Right forelimb (tissue), 1 donor: ENCODE data around the gene GRIK2.

Experiments used
- DNase-seq: peaks from one replicate; pipeline ENCODE4 v3.0.0-alpha.2; 2018

GRIK2 gene

GRCh38 chr6:101650402-101651100, 257.0 kb downstream of the GRIK2 start:
- DNase-seq: no peak

GRCh38 chr6:101652079-101652478, 258.6 kb downstream of the GRIK2 start:
- no peak for DNase-seq

GRCh38 chr6:101655109-101655508, 261.6 kb downstream of the GRIK2 start:
- DNase-seq: no peak

- no peak for DNase-seq
Measured at GRCh38 chr6:101662111-101662897, 268.8 kb downstream of the GRIK2 start.

- no peak for DNase-seq
Measured at GRCh38 chr6:101663100-101663499, 269.6 kb downstream of the GRIK2 start.

- DNase-seq: no peak
Measured at GRCh38 chr6:101666256-101666655, 272.7 kb downstream of the GRIK2 start.

- no peak for DNase-seq
Measured at GRCh38 chr6:101668496-101669030, 275.1 kb downstream of the GRIK2 start.

GRCh38 chr6:101676187-101676586, 282.7 kb downstream of the GRIK2 start:
- no peak for DNase-seq

- DNase-seq: no peak
Measured at GRCh38 chr6:101682937-101683336, 289.4 kb downstream of the GRIK2 start.

- DNase-seq: no peak
Measured at GRCh38 chr6:101683884-101684283, 290.4 kb downstream of the GRIK2 start.

GRCh38 chr6:101686653-101687052, 293.1 kb downstream of the GRIK2 start:
- DNase-seq: no peak

- no peak for DNase-seq
Measured at GRCh38 chr6:101689156-101689555, 295.6 kb downstream of the GRIK2 start.

- DNase-seq: no peak
Measured at GRCh38 chr6:101689695-101690094, 296.2 kb downstream of the GRIK2 start.

- no peak for DNase-seq
Measured at GRCh38 chr6:101700655-101701054, 307.1 kb downstream of the GRIK2 start.

- no peak for DNase-seq
Measured at GRCh38 chr6:101703311-101703710, 309.8 kb downstream of the GRIK2 start.

GRCh38 chr6:101705866-101706265, 312.4 kb downstream of the GRIK2 start:
- no peak for DNase-seq

GRCh38 chr6:101706576-101706975, 313.1 kb downstream of the GRIK2 start:
- DNase-seq: no peak

- no peak for DNase-seq
Measured at GRCh38 chr6:101711518-101711917, 318.0 kb downstream of the GRIK2 start.

- no peak for DNase-seq
Measured at GRCh38 chr6:101716387-101716786, 322.9 kb downstream of the GRIK2 start.

- DNase-seq: no peak
Measured at GRCh38 chr6:101716810-101717209, 323.3 kb downstream of the GRIK2 start.

GRCh38 chr6:101719521-101719920, 326.0 kb downstream of the GRIK2 start:
- DNase-seq: no peak

- no peak for DNase-seq
Measured at GRCh38 chr6:101722471-101722870, 329.0 kb downstream of the GRIK2 start.

- DNase-seq: no peak
Measured at GRCh38 chr6:101722991-101723579, 329.6 kb downstream of the GRIK2 start.

GRCh38 chr6:101728388-101728787, 334.9 kb downstream of the GRIK2 start:
- DNase-seq: no peak
